Uterus (tissue), 4 donors: ENCODE results near the gene VTA1. TPM values are rescaled to one million over a fixed set of nuclear protein-coding genes. Genes with fewer than 3 reads are reported as not detected.
"Not testable (repeated sequence)": the region's sequence is repeated elsewhere in the genome, so short reads cannot be mapped to it uniquely, and the experiment has no call there.

Source experiments
- DNase-seq, 2 donors: peaks; one replicate each; pipeline ENCODE4 v3.0.0-alpha.2; 2019 to 2020
- H3K27ac ChIP-seq, 2 donors: fragments of 200-600 bp; sonication (generic); 1 replicate in 1 of 2; 2 replicates in 1 of 2; pipeline ENCODE4 v1.5.1; 2016 to 2018
- H3K27me3 ChIP-seq, 2 donors: fragments of 200-600 bp; sonication (generic); one replicate each; pipeline ENCODE4 v1.5.1; 2018 to 2019; ENCODE audit warnings: control low read depth in 1 of 2
- H3K36me3 ChIP-seq, 2 donors: fragments of 200-600 bp; sonication (generic); one replicate each; pipeline ENCODE4 v1.5.1; 2019; ENCODE audit warnings: control low read depth in 1 of 2
- H3K4me1 ChIP-seq, 2 donors: fragments of 200-600 bp; sonication (generic); one replicate each; pipeline ENCODE4 v1.5.1; 2018 to 2019; ENCODE audit warnings: control low read depth in 1 of 2
- H3K4me3 ChIP-seq, 2 donors: fragments of 200-600 bp; sonication (generic); 1 replicate in 1 of 2; 2 replicates in 1 of 2; pipeline ENCODE4 v1.5.1; 2018 to 2019; ENCODE audit warnings: mild to moderate bottlenecking in 1 of 2
- H3K9me3 ChIP-seq, 2 donors: fragments of 200-600 bp; sonication (generic); one replicate each; pipeline ENCODE4 v1.5.1; 2019; ENCODE audit warnings: control low read depth in 1 of 2
- CTCF ChIP-seq, 4 experiments: fragments of 200-600 bp in 2 of 4; fragments of 450-650 bp in 2 of 4; sonication (generic) in 2 of 4; IDR thresholded peaks; one replicate each; pipeline ENCODE4 v1.5.1; 2016 to 2019; ENCODE audit warnings: antibody characterized with exemption in 4 of 4, mild to moderate bottlenecking in 2 of 4, moderate library complexity in 1 of 4
- POLR2A ChIP-seq, 2 donors: fragments of 450-650 bp; IDR thresholded peaks; one replicate each; pipeline ENCODE4 v1.6.1; 2016; ENCODE audit warnings: antibody characterized with exemption in 2 of 2, mild to moderate bottlenecking in 1 of 2, moderate library complexity in 1 of 2
- intact Hi-C: fragments of 100-400 bp; cut with DNase I; formaldehyde crosslinking; loops from one replicate; pipeline ENCODE4 v1.15.1; 2023; ENCODE audit warnings: low total_unique reads
- total RNA-seq, 4 donors: library from RNA; depleted of rRNA in 3 of 4; stranded (reverse); fragments of >200 nt in 3 of 4; gene quantifications; one replicate each; pipeline versions ENCODE4 v1.1.0 to v1.2.4, GENCODE V29; 2014 to 2023
- donor health status: DM: yes; HTN: yes; CAD: no.

The VTA1 gene
- total RNA-seq, 4 donors from 2014 or later: 25.9 to 68.7 (median 38.2) TPM

GRCh38 chr6:142118925-142119324, 28.1 kb upstream of the VTA1 start:
- H3K4me3 ChIP-seq: no peak overlapping the region
- no peaks in the 10 kb centered on the region for H3K9me3 ChIP-seq
- H3K27me3 ChIP-seq: no peaks in the 10 kb centered on the region
- no peak for DNase-seq
- no peaks in the 10 kb centered on the region for H3K4me1 ChIP-seq
- TF ChIP-seq CTCF (IDR thresholded peaks at IDR 0.05) (no peak), POLR2A (IDR thresholded peaks at IDR 0.05) (no peak)
- H3K36me3 ChIP-seq: no peaks in the 10 kb centered on the region
- intact Hi-C loops: no loop called here
- H3K27ac ChIP-seq: no peak overlapping the region

- Histone ChIP-seq H3K36me3 (no peaks in the 10 kb centered on the region), H3K27ac (no peak overlapping the region), H3K27me3 (no peaks in the 10 kb centered on the region), H3K4me3 (no peak overlapping the region), H3K9me3 (no peaks in the 10 kb centered on the region), H3K4me1 (no peaks in the 10 kb centered on the region)
- intact Hi-C loops: no loop called here
- DNase-seq: no peak
- TF ChIP-seq POLR2A (IDR thresholded peaks at IDR 0.05) (no peak), CTCF (IDR thresholded peaks at IDR 0.05) (no peak)
Observed at GRCh38 chr6:142121342-142121741, 25.7 kb upstream of the VTA1 start.

- H3K27me3 ChIP-seq: no peaks in the 10 kb centered on the region
- TF ChIP-seq POLR2A (IDR thresholded peaks at IDR 0.05): no peak
- no peak for TF ChIP-seq CTCF (IDR thresholded peaks at IDR 0.05)
- intact Hi-C loops: no loop called here
- H3K27ac ChIP-seq: no peak overlapping the region
- H3K9me3 ChIP-seq: no peaks in the 10 kb centered on the region
- no peak overlapping the region for H3K4me3 ChIP-seq
- no peaks in the 10 kb centered on the region for H3K4me1 ChIP-seq
- DNase-seq: no peak
- H3K36me3 ChIP-seq: no peaks in the 10 kb centered on the region
Observed at GRCh38 chr6:142130814-142131213, 16.2 kb upstream of the VTA1 start.

GRCh38 chr6:142132625-142133024, 14.4 kb upstream of the VTA1 start, which contains the start of gene GJE1:
Gene GJE1, plus strand, starts transcription at chr6:142132925. Its CDS starts 234 bp downstream, at chr6:142133159.
- no peak within 1 kb of the TSS for H3K27ac ChIP-seq
- no peaks in the 10 kb centered on the region for H3K9me3 ChIP-seq
- H3K4me3 ChIP-seq: no peak within 1 kb of the TSS
- no peak for DNase-seq
- intact Hi-C loops: no loop called here
- TF ChIP-seq CTCF (IDR thresholded peaks at IDR 0.05): no peak
- TF ChIP-seq POLR2A (IDR thresholded peaks at IDR 0.05): no peak
- no peaks in the 10 kb centered on the region for H3K27me3 ChIP-seq
- no peaks in the 10 kb centered on the region for H3K4me1 ChIP-seq
- H3K36me3 ChIP-seq: no peaks in the 10 kb centered on the region

- Histone ChIP-seq H3K9me3 (peaks cover 0 to 4% of the 10 kb centered on the region in 2 donors), H3K27ac (no peak overlapping the region), H3K36me3 (peaks cover 0 to 3% of the 10 kb centered on the region in 2 donors), H3K4me3 (no peak overlapping the region), H3K27me3 (no peaks in the 10 kb centered on the region), H3K4me1 (no peaks in the 10 kb centered on the region)
- intact Hi-C loops: no loop called here
- DNase-seq: no peak
- TF ChIP-seq POLR2A (IDR thresholded peaks at IDR 0.05): no peak
- no peak for TF ChIP-seq CTCF (IDR thresholded peaks at IDR 0.05)
Observed at GRCh38 chr6:142138876-142139275, 8.2 kb upstream of the VTA1 start.

GRCh38 chr6:142141531-142141930, 5.5 kb upstream of the VTA1 start:
- H3K4me3 ChIP-seq, H3K4me1 ChIP-seq, intact Hi-C loops, H3K27ac ChIP-seq, H3K9me3 ChIP-seq, DNase-seq, H3K27me3 ChIP-seq, H3K36me3 ChIP-seq: not testable (repeated sequence)
